A673 (cell line): Measurements from ENCODE around the gene GPR160. TPM values are rescaled to one million over a fixed set of nuclear protein-coding genes. Genes with fewer than 3 reads are reported as not detected.

Experiments
- BruUV-seq: library from RNA; stranded (reverse); fragments of 400-500 nt; replicated peaks from 2 replicates; lab custom pipeline; 2021; lab: Mats Ljungman, UMichigan
- CTCF ChIA-PET: fragments of 300-600 bp; sonication (Branson Sonifier 250); formaldehyde crosslinking; loops from one replicate; lab custom pipeline; 2022; ENCODE audit warnings: antibody characterized with exemption; lab: Charles Lee
- POLR2A ChIA-PET: fragments of 300-600 bp; sonication (Branson Sonifier 250); formaldehyde crosslinking; loops from one replicate; lab custom pipeline; 2022; ENCODE audit warnings: antibody characterized with exemption; ENCODE audit not compliant: low non-redundant PET; lab: Charles Lee
- DNase-seq: peaks from one replicate; pipeline ENCODE4 v3.0.0-alpha.2; 2015; ENCODE audit warnings: low spot score
- H3K27ac ChIP-seq: fragments of 200-600 bp; sonication (generic); 2 replicates; pipeline ENCODE4 v1.5.1; 2016; ENCODE audit warnings: mixed run types, low read depth, mild to moderate bottlenecking, mixed read lengths, antibody characterized with exemption, low read length; ENCODE audit not compliant: poor library complexity, severe bottlenecking
- H3K27me3 ChIP-seq: fragments of 200-600 bp; sonication (generic); replicated peaks from 2 replicates; pipeline ENCODE4 v1.6.1; 2017; ENCODE audit warnings: mixed run types, low read depth, mild to moderate bottlenecking, mixed read lengths, antibody characterized with exemption, low read length; ENCODE audit not compliant: insufficient read depth, poor library complexity
- H3K36me3 ChIP-seq: fragments of 200-600 bp; sonication (generic); 2 replicates; pipeline ENCODE4 v1.6.1; 2016; ENCODE audit warnings: mixed run types, mild to moderate bottlenecking, mixed read lengths, antibody characterized with exemption, low read length; ENCODE audit not compliant: insufficient read depth, poor library complexity, severe bottlenecking
- H3K4me1 ChIP-seq: fragments of 200-600 bp; sonication (generic); 2 replicates; pipeline ENCODE4 v1.6.1; 2017; ENCODE audit warnings: mixed run types, mild to moderate bottlenecking, mixed read lengths, antibody characterized with exemption, low read length; ENCODE audit not compliant: insufficient read depth, poor library complexity, severe bottlenecking
- H3K4me3 ChIP-seq: fragments of 200-600 bp; sonication (generic); 2 replicates; pipeline ENCODE4 v1.5.1; 2016; ENCODE audit warnings: low read depth, mixed run types, mild to moderate bottlenecking, mixed read lengths, low read length; ENCODE audit not compliant: poor library complexity, severe bottlenecking
- H3K9me3 ChIP-seq: fragments of 200-600 bp; sonication (generic); 2 replicates; pipeline ENCODE4 v1.6.1; 2016; ENCODE audit warnings: mixed run types, low read depth, mild to moderate bottlenecking, mixed read lengths, antibody characterized with exemption, low read length; ENCODE audit not compliant: poor library complexity, severe bottlenecking
- CTCF ChIP-seq: fragments of 300-800, 200-600 bp; sonication (generic); conservative IDR thresholded peaks from 2 replicates; pipeline ENCODE4 v1.5.1; 2017; ENCODE audit warnings: low read depth, mild to moderate bottlenecking, antibody characterized with exemption, low read length, moderate library complexity, mixed read lengths
- EZH2 ChIP-seq: fragments of 200-600 bp; sonication (generic); IDR thresholded peaks from 2 replicates; pipeline ENCODE4 v1.6.1; 2017; ENCODE audit warnings: borderline replicate concordance, low read depth, mild to moderate bottlenecking, mixed read lengths, antibody characterized with exemption, low read length; ENCODE audit not compliant: poor library complexity, severe bottlenecking
- intact Hi-C: fragments of 100-400 bp; cut with micrococcal nuclease; formaldehyde crosslinking; loops from one replicate; pipeline ENCODE4 v1.10.0; 2022; ENCODE audit not compliant: unreplicated experiment
- total RNA-seq: library from RNA; stranded (reverse); gene quantifications from 2 replicates; pipeline ENCODE4 v1.2.3, GENCODE V29; 2021

GPR160 gene
- total RNA-seq, 1 experiment from 2014 or later: 11.2 TPM

- ChIA-PET POLR2A (no interaction called here), CTCF (no interaction called here)
- no peak for TF ChIP-seq EZH2
- TF ChIP-seq CTCF: no peak
- DNase-seq: no peak
- H3K9me3 ChIP-seq: no peaks in the 10 kb centered on the region
- H3K4me3 ChIP-seq: no peak overlapping the region
- BruUV-seq: no TSS peak
- H3K27ac ChIP-seq: no peak overlapping the region
- H3K36me3 ChIP-seq: no peaks in the 10 kb centered on the region
- H3K4me1 ChIP-seq: peaks cover 4% of the 10 kb centered on the region
- no peaks in the 10 kb centered on the region for H3K27me3 ChIP-seq
- intact Hi-C loops: no loop called here
Measured at GRCh38 chr3:170064108-170064507, 26.3 kb downstream of the GPR160 start.

GRCh38 chr3:170075441-170076091, 37.8 kb downstream of the GPR160 start:
- no peak overlapping the region for H3K27ac ChIP-seq
- no peak for DNase-seq
- H3K4me3 ChIP-seq: no peak overlapping the region
- intact Hi-C loops: no loop called here
- no peaks in the 10 kb centered on the region for H3K36me3 ChIP-seq
- H3K4me1 ChIP-seq: peaks cover 14% of the 10 kb centered on the region
- POLR2A ChIA-PET: no interaction called here
- no peaks in the 10 kb centered on the region for H3K27me3 ChIP-seq
- TF ChIP-seq CTCF: no peak
- TF ChIP-seq EZH2: no peak
- CTCF ChIA-PET: no interaction called here
- no peaks in the 10 kb centered on the region for H3K9me3 ChIP-seq
- BruUV-seq: no TSS peak

GRCh38 chr3:170076715-170077238, 39.0 kb downstream of the GPR160 start:
- Histone ChIP-seq H3K9me3 (no peaks in the 10 kb centered on the region), H3K36me3 (peaks cover under 1% of the 10 kb centered on the region), H3K4me3 (no peak overlapping the region), H3K4me1 (peaks cover 14% of the 10 kb centered on the region), H3K27me3 (no peaks in the 10 kb centered on the region), H3K27ac (no peak overlapping the region)
- POLR2A ChIA-PET: no interaction called here
- CTCF ChIA-PET: no interaction called here
- TF ChIP-seq EZH2 (no peak), CTCF (no peak)
- no peak for DNase-seq
- intact Hi-C loops: no loop called here
- no TSS peak for BruUV-seq
